Gastroesophageal sphincter (tissue), 3 donors: Measurements from ENCODE around the gene ACAN.

Experiments used
- CTCF ChIP-seq, 4 experiments: fragments of 200-600 bp in 2 of 4; fragments of 450-650 bp in 2 of 4; sonication (generic) in 1 of 4; IDR thresholded peaks; one replicate each; pipeline ENCODE4 v1.5.1; 2017 to 2019; ENCODE audit warnings: antibody characterized with exemption in 4 of 4, mild to moderate bottlenecking in 2 of 4, moderate library complexity in 2 of 4
- POLR2A ChIP-seq, 2 donors: fragments of 450-650 bp; IDR thresholded peaks; one replicate each; pipeline ENCODE4 v1.6.1; 2017; ENCODE audit warnings: antibody characterized with exemption in 2 of 2, mild to moderate bottlenecking in 2 of 2, moderate library complexity in 1 of 2

DNA sequence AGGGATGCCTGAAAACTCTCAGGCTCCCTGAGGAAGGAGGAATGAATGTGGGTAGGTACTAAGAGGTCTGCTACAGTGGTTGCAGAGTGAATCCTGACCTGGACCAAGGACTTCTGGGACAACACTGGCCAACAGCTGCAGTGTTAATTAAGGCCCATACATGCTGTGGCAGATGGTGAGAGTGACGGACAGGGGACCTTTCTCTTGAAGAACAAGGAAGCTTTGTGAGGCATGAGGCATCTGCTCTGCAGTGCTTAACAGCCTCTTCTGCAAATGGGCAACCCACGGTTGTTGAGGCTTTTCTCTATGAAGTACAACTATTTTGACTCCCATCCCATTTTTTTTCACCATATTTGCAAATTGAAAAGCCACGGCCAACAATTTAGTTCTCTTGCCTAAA, 26.6 kb upstream of the ACAN start:
- no peak for TF ChIP-seq CTCF (IDR thresholded peaks at IDR 0.05)
- no peak for TF ChIP-seq POLR2A (IDR thresholded peaks at IDR 0.05)
